ENCODE measurements around the gene IL1RAPL2.

Gene IL1RAPL2

DNA sequence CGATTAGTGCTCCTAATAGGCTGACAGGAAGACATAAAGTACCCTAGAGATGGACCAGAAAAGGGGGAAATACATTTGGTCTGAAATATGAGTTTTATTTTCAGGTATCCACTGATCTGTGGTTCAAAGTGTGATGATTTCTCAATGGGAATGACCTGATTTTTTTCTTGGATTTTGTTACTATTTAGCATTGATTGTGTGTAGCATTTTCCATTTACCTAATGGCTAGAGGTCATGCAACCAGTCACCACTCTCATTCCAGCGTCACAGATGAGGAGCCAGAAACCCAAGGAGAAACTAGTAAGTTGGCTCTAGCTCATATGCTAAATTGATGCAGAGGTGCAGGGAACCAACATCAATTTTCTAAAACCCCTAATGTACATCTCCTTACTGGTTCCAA, 118.1 kb downstream of the IL1RAPL2 start:
- no peak overlapping the region for H3K4me3 Mint-ChIP-seq
- DNase-seq (ENCODE audit: low spot score in 2 of 2) (no peak), ATAC-seq (replicated peaks; ENCODE audit: extremely low read depth, poor library complexity, severe bottlenecking) (no peak)
- H3K36me3 Mint-ChIP-seq (ENCODE audit: insufficient read depth), result no peaks in the 10 kb centered on the region
- H3K9me3 Mint-ChIP-seq, result no peaks in the 10 kb centered on the region
- H3K27ac Mint-ChIP-seq (ENCODE audit: low read depth), result no peak overlapping the region
- no peaks in the 10 kb centered on the region for H3K4me1 Mint-ChIP-seq
- no peaks in the 10 kb centered on the region for H3K27me3 Mint-ChIP-seq

DNA sequence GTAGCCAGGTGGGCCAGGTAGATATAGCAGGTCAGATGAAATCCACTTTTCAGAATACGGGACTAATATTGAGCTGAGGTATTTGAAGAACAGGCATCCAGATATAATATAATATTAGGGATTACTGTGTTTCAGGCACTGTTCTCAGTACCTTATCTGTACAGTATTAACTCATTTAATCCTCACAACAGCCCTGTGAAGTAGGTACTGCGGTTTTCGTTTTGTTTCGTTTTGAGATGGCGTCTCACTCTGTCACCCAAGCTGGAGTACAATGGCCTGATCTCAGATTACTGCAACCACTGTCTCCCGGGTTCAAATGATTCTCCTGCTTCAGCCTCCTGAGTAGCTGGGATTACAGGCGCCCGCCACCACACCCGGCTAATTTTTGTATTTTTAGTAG, 129.6 kb downstream of the IL1RAPL2 start:
- H3K4me1 Mint-ChIP-seq, result no peaks in the 10 kb centered on the region
- ATAC-seq (replicated peaks; ENCODE audit: extremely low read depth, poor library complexity, severe bottlenecking) (no peak), DNase-seq (ENCODE audit: low spot score in 2 of 2) (no peak)
- H3K36me3 Mint-ChIP-seq (ENCODE audit: insufficient read depth), result no peaks in the 10 kb centered on the region
- no peaks in the 10 kb centered on the region for H3K27me3 Mint-ChIP-seq
- no peaks in the 10 kb centered on the region for H3K9me3 Mint-ChIP-seq
- H3K4me3 Mint-ChIP-seq, result no peak overlapping the region
- H3K27ac Mint-ChIP-seq (ENCODE audit: low read depth), result no peak overlapping the region

DNA sequence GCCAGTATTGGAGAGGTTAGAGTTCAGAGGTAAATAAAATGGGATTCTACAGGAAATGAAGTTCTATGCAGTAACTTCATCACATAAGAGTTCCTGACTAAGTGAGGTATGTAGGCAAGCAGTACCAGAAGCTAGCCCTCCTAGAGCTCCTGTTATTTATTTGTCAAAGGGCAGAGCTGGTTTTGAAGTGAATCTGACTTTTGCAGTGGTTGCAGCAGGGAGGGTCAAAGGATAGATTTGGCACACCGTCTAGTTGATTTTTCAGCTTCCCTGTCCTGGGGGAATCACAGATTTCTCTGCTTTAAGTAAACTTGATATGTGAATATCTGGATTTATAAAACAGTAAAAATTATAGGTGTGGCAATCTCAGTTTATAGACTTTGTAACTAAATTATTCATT, 130.7 kb downstream of the IL1RAPL2 start:
- DNase-seq (ENCODE audit: low spot score in 2 of 2), result no peak
- Mint-ChIP-seq H3K9me3 (no peaks in the 10 kb centered on the region), H3K27ac (ENCODE audit: low read depth) (no peak overlapping the region), H3K36me3 (ENCODE audit: insufficient read depth) (no peaks in the 10 kb centered on the region), H3K4me1 (no peaks in the 10 kb centered on the region), H3K27me3 (no peaks in the 10 kb centered on the region), H3K4me3 (no peak overlapping the region)
- ATAC-seq (replicated peaks; ENCODE audit: extremely low read depth, poor library complexity, severe bottlenecking), result no peak

DNA sequence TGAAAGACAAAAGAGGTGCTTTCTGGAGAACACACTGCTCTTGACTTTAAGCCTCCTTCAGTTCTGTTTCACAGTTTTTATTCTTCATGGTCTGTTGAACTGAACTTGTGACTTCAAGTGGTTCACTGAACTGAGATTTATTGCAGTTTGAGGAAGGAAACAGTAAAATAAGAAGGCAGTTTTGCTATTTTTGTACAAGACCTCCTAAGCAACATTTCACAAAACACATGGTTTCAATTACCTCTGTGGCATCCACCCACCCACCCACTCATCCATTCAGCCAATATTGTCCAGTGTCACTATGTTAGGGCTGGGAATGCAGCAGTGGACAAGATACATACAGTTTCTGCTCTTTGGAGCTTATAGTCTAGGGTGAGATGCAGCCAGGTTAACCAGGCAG, 131.3 kb downstream of the IL1RAPL2 start:
- Mint-ChIP-seq H3K4me3 (no peak overlapping the region), H3K4me1 (no peaks in the 10 kb centered on the region), H3K27me3 (no peaks in the 10 kb centered on the region), H3K27ac (ENCODE audit: low read depth) (no peak overlapping the region), H3K9me3 (no peaks in the 10 kb centered on the region), H3K36me3 (ENCODE audit: insufficient read depth) (no peaks in the 10 kb centered on the region)
- ATAC-seq (replicated peaks; ENCODE audit: extremely low read depth, poor library complexity, severe bottlenecking) (no peak), DNase-seq (ENCODE audit: low spot score in 2 of 2) (no peak)

DNA sequence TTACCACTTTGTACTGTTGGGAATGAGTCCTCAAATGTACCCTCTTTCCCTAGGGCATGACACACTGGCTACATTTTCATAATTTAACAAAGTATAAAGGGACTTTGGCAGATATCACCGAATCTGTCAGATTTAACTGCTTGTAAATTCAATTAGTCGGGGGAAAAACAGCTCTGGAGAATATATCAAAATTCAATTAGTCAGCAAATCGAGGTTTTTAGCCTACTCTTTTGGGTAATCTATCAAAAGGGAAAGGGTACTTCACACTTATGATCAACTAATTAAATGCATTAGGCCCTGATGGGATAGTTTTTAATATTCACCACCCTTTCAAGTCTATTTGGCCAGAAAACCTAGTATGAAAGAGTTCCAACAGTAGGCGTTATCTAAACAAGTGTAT, 141.0 kb downstream of the IL1RAPL2 start:
- Mint-ChIP-seq H3K36me3 (ENCODE audit: insufficient read depth) (no peaks in the 10 kb centered on the region), H3K4me1 (no peaks in the 10 kb centered on the region), H3K9me3 (peaks cover 5% of the 10 kb centered on the region), H3K27ac (ENCODE audit: low read depth) (no peak overlapping the region), H3K4me3 (no peak overlapping the region), H3K27me3 (no peaks in the 10 kb centered on the region)
- DNase-seq (ENCODE audit: low spot score in 2 of 2), result no peak
- no peak for ATAC-seq (replicated peaks; ENCODE audit: extremely low read depth, poor library complexity, severe bottlenecking)

DNA sequence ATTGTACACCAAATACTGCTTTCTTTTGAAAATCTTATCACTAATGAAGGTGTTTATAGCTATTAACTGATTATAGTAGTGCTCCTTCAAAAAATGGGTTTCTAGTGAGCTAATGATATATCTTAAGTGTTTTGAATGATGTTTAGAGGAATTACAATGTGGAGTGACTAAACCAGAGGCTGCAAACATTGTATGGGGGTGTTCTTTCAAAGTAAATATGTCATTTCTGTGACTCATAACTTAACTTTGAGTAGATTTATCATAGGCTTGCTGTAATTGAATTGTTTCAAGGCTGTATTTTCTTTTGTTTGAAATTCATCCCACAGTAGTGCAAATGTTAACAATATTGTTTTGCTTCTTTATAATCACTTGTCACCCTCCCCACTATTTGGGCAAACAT, 141.6 kb downstream of the IL1RAPL2 start:
- Mint-ChIP-seq H3K27me3 (no peaks in the 10 kb centered on the region), H3K27ac (ENCODE audit: low read depth) (no peak overlapping the region), H3K9me3 (peaks cover 5% of the 10 kb centered on the region), H3K36me3 (ENCODE audit: insufficient read depth) (no peaks in the 10 kb centered on the region), H3K4me3 (no peak overlapping the region), H3K4me1 (no peaks in the 10 kb centered on the region)
- ATAC-seq (replicated peaks; ENCODE audit: extremely low read depth, poor library complexity, severe bottlenecking), result no peak
- no peak for DNase-seq (ENCODE audit: low spot score in 2 of 2)

DNA sequence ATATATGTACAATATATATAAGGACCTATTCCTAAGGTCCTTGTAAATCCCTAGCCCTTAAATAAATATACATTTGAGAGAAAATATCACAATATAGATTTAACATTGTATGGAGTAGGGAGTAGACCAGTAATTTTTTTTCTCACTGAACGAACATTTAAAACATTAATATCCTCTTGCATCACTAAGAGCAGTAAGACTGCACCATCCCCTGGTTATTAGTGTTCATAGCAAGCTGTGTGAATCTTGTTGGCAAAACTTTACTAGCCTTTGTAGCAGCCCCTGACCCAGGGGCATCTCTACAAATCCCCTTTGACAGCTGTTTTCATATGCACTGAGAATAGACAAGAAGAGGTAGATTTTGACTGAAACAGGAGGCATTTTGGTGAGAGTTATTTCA, 146.5 kb downstream of the IL1RAPL2 start:
- DNase-seq (ENCODE audit: low spot score in 2 of 2), result no peak
- ATAC-seq (replicated peaks; ENCODE audit: extremely low read depth, poor library complexity, severe bottlenecking), result no peak
- no peak overlapping the region for H3K4me3 Mint-ChIP-seq
- peaks cover 2% of the 10 kb centered on the region for H3K36me3 Mint-ChIP-seq (ENCODE audit: insufficient read depth)
- no peaks in the 10 kb centered on the region for H3K27me3 Mint-ChIP-seq
- no peaks in the 10 kb centered on the region for H3K4me1 Mint-ChIP-seq
- peaks cover 5% of the 10 kb centered on the region for H3K9me3 Mint-ChIP-seq
- H3K27ac Mint-ChIP-seq (ENCODE audit: low read depth), result no peak overlapping the region

DNA sequence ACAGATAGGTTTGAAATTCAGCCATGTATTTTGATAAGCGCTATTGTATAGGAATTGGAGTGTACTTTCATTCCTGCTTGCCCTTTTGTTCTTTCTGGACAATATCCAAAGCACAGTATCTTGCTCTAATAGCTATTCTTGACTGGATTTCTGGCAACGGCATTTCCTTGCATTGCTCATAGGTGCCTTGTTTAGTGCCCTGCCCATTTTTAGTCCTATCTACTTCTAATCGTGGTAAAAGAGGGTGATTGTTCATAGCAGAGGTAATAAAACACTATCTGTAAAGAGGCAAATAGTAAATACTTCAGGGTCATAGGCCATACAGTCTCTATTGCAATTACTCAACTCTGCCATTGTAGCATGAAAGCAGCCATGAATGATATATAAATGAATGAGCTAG, 155.9 kb downstream of the IL1RAPL2 start:
- DNase-seq (ENCODE audit: low spot score in 2 of 2) (no peak), ATAC-seq (replicated peaks; ENCODE audit: extremely low read depth, poor library complexity, severe bottlenecking) (no peak)
- H3K27me3 Mint-ChIP-seq, result no peaks in the 10 kb centered on the region
- H3K27ac Mint-ChIP-seq (ENCODE audit: low read depth), result no peak overlapping the region
- H3K9me3 Mint-ChIP-seq, result no peaks in the 10 kb centered on the region
- no peaks in the 10 kb centered on the region for H3K4me1 Mint-ChIP-seq
- no peaks in the 10 kb centered on the region for H3K36me3 Mint-ChIP-seq (ENCODE audit: insufficient read depth)
- H3K4me3 Mint-ChIP-seq, result no peak overlapping the region

DNA sequence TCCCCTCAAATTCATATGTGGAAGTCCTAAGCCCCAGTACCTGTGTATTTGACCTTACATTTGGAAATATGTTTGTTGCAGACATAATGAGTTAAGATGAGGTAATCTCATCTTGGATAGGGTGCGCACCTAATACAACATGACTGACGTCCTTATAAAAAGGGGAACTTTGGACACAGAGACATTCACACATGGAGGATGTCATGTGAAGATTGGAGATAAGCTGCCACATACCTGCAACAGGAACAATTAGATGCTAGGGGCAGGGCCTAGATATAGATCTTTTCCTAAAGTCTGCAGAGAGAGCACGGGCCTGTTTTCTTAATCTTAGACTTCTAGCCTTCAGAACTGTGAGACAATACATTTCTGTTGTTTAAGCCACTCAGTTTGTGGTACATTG, 162.5 kb downstream of the IL1RAPL2 start:
- Mint-ChIP-seq H3K27ac (ENCODE audit: low read depth) (no peak overlapping the region), H3K36me3 (ENCODE audit: insufficient read depth) (no peaks in the 10 kb centered on the region), H3K27me3 (no peaks in the 10 kb centered on the region), H3K4me1 (no peaks in the 10 kb centered on the region), H3K4me3 (no peak overlapping the region), H3K9me3 (no peaks in the 10 kb centered on the region)
- ATAC-seq (replicated peaks; ENCODE audit: extremely low read depth, poor library complexity, severe bottlenecking) (no peak), DNase-seq (ENCODE audit: low spot score in 2 of 2) (no peak)

DNA sequence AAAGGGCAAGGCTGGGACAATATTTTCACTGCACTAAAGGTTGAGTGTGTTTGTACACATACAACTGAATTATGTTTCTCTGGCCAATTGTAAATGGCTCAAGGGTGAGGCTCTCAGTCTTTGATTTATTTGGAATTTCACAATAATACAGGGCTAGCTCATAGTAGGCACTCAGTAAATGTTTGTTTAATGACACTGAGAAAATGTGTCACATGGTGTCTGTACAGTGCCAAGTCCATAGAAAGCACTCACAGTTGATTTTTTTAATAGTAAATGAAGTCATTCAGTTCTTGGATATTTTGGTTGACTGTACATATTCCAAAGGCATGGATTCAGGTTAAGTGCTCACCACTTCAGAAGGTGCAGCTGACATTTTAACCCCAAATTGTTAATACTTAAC, 176.4 kb downstream of the IL1RAPL2 start:
- Mint-ChIP-seq H3K4me1 (no peaks in the 10 kb centered on the region), H3K4me3 (no peak overlapping the region), H3K9me3 (peaks cover 5% of the 10 kb centered on the region), H3K27ac (ENCODE audit: low read depth) (no peak overlapping the region), H3K36me3 (ENCODE audit: insufficient read depth) (no peaks in the 10 kb centered on the region), H3K27me3 (no peaks in the 10 kb centered on the region)
- ATAC-seq (replicated peaks; ENCODE audit: extremely low read depth, poor library complexity, severe bottlenecking), result no peak
- DNase-seq (ENCODE audit: low spot score in 2 of 2), result no peak

DNA sequence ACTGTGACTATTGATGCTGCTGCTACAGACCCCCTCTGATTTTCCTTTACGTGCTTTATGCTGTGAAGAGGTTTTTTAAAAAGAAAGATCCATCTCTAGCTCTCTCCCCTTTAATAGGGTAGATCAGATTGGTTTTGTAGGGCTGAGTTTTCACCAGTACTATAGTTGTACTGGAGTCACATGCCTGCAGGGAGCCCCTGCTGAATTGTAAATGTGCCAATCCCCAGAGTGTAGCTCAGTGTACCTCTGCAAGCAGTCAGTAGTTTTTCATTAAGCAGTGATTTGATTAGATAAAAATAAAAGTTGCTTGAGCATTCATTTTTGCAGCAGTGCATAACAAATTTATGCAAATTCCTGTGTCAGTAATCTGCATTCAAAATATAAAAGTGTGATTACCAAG, 179.2 kb downstream of the IL1RAPL2 start:
- Mint-ChIP-seq H3K27ac (ENCODE audit: low read depth) (no peak overlapping the region), H3K36me3 (ENCODE audit: insufficient read depth) (no peaks in the 10 kb centered on the region), H3K4me1 (no peaks in the 10 kb centered on the region), H3K4me3 (no peak overlapping the region), H3K27me3 (no peaks in the 10 kb centered on the region), H3K9me3 (no peaks in the 10 kb centered on the region)
- no peak for DNase-seq (ENCODE audit: low spot score in 2 of 2)
- ATAC-seq (replicated peaks; ENCODE audit: extremely low read depth, poor library complexity, severe bottlenecking), result no peak

DNA sequence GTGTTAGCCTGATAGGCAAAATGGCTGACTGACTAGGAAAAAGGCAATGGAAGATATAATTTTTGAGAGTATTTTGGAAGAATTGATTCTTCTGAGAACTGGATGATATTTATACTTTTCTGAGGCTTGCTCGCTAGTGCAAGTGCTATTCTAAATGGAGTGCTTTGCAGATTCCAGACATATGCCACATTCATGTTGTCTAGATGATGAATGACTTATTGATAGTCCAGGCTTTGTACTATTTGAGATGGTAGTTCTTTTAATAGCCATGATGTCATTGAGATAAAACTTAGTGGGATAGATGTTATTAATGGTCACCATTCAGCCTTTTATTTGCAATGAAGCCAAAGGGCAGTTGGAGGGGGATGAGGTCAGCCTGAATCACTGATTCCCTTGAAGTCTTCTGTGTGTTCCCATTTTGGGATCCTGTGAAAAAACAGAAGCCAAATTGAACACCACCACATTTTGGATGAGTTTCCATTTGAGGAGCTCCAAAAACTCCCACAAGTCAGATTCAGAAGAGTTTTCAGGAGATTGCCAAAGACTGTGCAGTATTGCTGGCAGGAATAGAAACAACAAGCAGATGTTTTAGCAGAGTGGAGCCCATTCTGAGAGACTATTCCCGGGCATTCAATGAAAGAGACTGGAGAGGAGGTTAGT, 184.1 kb downstream of the IL1RAPL2 start:
- Mint-ChIP-seq H3K9me3 (no peaks in the 10 kb centered on the region), H3K4me1 (no peaks in the 10 kb centered on the region), H3K4me3 (no peak overlapping the region), H3K27ac (ENCODE audit: low read depth) (no peak overlapping the region), H3K27me3 (no peaks in the 10 kb centered on the region), H3K36me3 (ENCODE audit: insufficient read depth) (no peaks in the 10 kb centered on the region)
- ATAC-seq (replicated peaks; ENCODE audit: extremely low read depth, poor library complexity, severe bottlenecking), result no peak
- no peak for DNase-seq (ENCODE audit: low spot score in 2 of 2)

DNA sequence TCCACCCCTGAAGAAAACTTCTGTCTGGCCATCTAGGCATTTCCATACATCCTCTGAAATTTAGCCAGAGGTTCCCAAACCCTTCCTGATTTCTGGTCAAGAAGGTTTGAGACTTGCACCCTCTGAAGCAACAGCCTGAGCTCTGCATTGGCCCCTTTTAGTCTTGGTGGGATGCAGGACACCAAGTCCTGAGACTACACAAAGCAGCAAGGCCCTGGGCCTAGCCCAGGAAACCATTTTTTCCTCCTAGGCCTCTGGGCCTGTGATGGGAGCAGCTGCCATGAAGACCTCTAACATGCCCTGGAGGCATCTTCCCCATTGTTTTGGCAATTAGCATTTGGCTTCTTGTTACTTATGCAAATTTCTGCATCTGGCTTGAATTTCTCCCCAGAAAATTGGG, 196.6 kb downstream of the IL1RAPL2 start:
- H3K27me3 Mint-ChIP-seq, result no peaks in the 10 kb centered on the region
- no peak overlapping the region for H3K4me3 Mint-ChIP-seq
- no peak for DNase-seq (ENCODE audit: low spot score in 2 of 2)
- ATAC-seq (replicated peaks; ENCODE audit: extremely low read depth, poor library complexity, severe bottlenecking), result no peak
- H3K4me1 Mint-ChIP-seq, result no peaks in the 10 kb centered on the region
- H3K9me3 Mint-ChIP-seq, result peaks cover 7% of the 10 kb centered on the region
- no peak overlapping the region for H3K27ac Mint-ChIP-seq (ENCODE audit: low read depth)
- peaks cover 2% of the 10 kb centered on the region for H3K36me3 Mint-ChIP-seq (ENCODE audit: insufficient read depth)

DNA sequence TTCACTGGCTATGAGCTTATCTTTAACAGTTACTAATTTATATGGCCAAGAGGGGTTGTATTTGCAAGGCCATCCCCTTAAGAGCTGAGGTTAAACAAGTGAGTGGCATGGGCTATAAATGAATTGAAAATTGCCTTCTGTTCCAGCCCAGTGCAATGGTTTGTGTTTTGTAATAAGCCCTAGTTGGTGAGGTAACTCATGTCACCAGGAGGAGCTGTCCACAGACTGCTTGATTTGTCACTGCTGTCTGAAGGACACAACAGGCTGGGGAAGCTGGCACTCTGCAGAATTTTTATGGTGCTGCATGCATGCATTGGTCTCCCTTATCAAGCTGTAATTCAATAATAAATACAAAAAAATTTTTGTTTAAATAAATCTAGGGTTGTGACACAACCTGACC, 223.8 kb downstream of the IL1RAPL2 start:
- DNase-seq (ENCODE audit: low spot score in 2 of 2), result no peak
- Mint-ChIP-seq H3K4me3 (no peak overlapping the region), H3K9me3 (peaks cover 5% of the 10 kb centered on the region), H3K27ac (ENCODE audit: low read depth) (no peak overlapping the region), H3K4me1 (no peaks in the 10 kb centered on the region), H3K27me3 (no peaks in the 10 kb centered on the region), H3K36me3 (ENCODE audit: insufficient read depth) (no peaks in the 10 kb centered on the region)
- no peak for ATAC-seq (replicated peaks; ENCODE audit: extremely low read depth, poor library complexity, severe bottlenecking)
